ENCODE data around the gene EMP3.
"Not testable (repeated sequence)": the region's sequence is repeated elsewhere in the genome, so short reads cannot be mapped to it uniquely, and the experiment has no call there.

EMP3 gene, protein sequence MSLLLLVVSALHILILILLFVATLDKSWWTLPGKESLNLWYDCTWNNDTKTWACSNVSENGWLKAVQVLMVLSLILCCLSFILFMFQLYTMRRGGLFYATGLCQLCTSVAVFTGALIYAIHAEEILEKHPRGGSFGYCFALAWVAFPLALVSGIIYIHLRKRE

DNA sequence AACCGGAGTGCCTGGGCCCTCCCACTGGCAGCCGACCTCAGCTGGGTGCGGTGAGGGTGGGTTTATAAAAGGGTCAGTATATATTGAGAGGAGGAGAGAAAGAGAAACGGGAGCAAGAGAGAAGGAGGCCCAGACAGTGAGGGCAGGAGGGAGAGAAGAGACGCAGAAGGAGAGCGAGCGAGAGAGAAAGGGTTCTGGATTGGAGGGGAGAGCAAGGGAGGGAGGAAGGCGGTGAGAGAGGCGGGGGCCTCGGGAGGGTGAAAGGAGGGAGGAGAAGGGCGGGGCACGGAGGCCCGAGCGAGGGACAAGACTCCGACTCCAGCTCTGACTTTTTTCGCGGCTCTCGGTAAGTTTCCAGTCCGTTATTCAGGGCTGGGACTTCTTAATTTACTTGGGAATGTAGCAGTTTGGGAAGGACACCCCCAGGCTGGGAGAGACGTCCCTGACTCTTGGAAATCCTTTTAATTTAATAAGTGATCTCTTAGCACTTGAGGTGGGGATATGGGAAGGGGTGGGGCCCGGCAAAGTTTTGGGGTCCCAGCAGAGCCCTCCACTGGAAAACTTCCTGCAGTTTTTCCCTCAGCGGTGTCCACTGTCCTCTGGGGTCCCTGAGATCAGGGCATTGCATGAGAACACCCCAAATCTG, at the start of gene EMP3:
Gene EMP3, plus strand, starts transcription at position 288 of the 646 bp plus-strand sequence. CDS start 1,293 bp downstream, outside the sequence.
- DNase-seq (ENCODE audit: low read depth) = peak; percentile 80

DNA sequence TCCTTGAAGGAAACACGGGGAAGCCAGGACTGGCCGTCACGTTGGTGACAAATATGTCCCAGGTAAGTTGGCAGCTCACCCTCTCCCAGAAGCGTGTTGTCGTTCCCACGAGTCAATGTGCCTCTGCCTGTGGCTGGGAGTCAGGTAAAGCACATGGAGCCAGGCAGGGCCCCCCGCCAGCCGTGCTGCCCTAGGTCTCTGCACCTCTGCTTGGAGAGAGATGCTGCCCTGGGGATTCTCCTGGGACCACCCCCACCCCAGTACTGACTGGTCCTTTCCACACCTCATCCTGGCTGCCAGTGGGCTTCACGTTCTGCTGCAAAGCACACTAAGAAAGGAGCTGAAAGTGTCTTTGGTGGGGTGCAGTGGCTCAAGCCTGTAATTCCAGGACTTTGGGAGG, 45.6 kb upstream of the EMP3 start:
- no peak for DNase-seq (ENCODE audit: low read depth)

DNA sequence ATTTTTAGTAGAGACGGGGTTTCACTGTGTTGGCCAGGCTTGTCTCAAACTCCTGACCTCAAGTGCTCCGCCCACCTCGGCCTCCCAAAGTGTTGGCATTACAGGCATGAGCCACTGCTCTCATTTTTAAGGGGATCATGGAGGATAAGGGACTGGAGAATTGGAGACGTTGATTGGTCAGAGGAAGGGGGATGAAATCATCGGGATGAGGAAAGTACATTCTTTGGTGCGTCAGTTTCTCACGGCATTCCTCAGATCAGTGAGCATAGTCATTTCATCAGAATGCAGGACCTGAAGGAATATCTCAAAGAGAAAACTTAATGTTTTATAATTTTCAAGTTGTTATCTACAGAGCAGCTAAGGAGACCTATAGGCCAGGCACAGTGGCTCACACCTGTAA, 41.4 kb upstream of the EMP3 start:
- DNase-seq (ENCODE audit: low read depth) = no peak

DNA sequence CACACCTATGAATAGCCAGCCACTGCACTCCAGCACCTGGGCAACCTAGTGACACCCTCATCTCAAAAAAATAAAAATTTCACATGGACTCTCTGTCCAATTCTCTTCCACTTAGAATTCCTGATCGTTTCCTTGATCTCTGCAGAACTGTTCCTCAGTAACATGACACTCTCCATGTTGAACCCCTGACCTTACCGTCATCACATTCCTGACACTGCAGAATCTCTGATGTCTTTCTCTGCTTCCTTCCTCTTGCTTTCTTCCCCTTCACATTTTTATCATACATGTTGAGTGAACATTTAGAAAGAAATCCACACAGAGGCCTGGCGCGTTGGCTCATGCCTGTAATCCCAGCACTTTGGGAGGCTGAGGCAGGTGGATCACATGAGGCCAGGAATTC, 40.5 kb upstream of the EMP3 start:
- DNase-seq (ENCODE audit: low read depth) = no peak

DNA sequence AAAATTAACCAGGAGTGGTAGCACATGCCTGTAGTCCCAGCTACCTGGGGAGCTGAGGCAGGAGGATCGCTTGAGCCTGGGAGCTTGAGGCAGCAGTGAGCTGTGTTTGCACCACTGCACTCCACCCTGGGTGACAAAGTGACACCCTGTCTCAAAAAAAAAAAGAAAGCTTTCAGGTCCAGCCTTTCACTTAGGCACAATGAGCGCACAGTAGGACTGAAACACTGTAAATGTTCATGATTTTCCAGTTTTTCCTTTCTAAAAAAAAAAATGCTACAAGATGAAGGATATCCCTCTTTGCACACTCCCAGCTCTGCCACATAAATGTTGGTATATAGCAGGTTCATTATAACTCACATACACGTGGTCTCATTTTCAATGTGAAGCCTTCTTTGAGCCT, 37.6 kb upstream of the EMP3 start:
- DNase-seq (ENCODE audit: low read depth) = no peak

DNA sequence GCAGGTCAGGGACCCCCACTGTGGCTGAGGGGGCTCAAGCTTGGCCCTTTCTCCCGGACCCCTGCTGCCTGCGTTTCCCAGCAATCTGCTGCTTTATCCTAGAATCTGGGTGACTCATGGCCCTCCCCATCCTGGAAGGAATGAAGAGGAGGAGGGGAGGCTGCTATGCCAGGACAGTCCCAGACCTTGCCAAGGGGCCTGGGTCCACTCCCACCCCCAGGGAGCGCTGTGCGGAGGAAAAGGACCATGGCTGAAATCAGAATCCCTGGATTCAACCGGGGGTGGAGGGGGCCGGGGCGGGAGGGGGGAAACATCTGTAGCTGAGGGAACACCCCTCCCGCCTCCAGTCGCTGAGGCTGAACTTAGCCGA, 35.0 kb upstream of the EMP3 start:
- DNase-seq (ENCODE audit: low read depth) = no peak

DNA sequence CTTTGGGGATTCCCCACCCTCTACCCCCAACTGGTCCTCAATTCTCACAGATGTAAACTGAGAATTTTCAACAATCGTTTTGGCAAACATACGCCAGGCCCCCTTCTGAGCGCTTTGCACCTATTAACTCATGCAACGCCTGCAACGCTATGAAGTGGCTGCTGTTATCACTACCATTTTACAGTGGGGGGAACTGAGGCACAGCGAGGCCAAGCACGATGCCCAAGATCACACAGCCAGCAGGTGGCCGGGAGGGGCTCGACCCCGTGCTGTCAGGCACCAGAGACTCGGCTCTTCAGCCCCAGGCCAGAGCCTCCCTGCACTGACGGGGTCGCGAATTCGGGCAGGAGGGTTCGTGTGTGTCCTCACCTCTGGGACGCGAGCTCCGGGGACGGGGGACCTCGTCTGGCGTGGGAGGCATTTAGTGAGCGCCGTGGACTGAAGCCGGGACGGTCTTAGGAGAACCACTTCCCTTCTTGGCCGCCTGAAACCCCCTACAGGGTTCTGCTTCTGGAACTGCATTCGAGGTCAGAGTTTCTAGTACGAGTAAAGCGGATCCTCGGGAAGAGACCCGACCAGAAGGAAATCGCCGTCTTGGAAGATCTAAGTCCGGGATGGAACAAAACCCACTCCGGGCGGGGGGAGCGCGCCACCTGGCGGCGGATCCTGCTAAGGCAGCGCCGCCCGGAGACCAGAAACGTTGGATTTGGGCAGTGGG, 34.4 kb upstream of the EMP3 start:
- DNase-seq (ENCODE audit: low read depth) = no peak

DNA sequence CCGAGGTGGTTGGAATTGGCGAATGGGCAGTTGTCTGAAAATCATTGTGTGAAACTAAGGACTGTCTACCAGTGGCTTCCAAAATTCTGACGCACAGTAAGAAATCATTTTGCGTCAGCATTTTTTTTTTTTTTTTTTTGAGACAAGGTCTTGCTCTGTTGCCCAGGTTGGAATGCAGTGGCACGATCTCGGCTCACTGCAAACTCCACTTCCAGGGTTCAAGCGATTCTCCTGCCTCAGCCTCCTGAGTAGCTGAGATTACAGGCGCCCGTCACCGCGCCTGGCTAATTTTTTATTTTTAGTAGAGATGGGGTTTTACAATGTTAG, 33.9 kb upstream of the EMP3 start:
- DNase-seq (ENCODE audit: low read depth) = not testable (repeated sequence)

DNA sequence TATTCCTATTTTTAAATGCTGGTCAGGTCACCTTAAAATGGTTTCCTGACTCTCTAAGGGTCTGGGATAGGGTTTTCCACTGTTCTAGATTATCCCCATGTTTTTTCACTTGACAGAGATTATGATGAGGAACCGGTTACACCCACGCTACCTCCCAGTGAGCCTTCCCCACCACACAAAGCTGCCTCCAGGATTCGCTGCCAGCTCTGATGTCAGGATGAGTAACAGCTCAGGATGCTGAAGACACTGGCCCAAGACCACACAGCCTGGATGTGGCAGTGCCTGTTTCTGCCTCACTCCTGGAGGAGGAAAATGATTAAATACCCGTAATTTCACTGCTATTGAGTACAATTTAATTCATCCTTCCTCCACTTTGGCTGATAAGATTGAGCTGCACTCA, 32.6 kb upstream of the EMP3 start:
- DNase-seq (ENCODE audit: low read depth) = no peak

DNA sequence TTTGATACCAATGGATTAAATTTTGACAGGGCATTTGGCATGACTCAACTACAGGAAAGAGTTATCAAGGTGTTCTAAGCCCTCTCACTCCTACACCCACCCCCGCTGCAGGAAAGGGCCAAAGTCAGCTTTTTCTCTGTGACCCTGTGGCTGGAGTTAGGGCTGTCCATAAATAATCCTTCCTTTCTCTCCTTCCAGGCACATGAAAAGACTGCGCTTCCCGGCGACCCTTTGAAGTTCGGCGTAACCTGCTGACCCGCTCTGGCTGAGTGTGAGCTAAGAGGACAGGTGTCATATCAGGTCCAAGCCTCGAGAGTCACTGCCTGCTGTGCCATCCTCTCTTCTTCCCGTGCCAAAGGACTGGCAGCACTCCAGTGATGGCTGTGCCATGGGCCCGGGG, 29.9 kb upstream of the EMP3 start:
- no peak for DNase-seq (ENCODE audit: low read depth)

DNA sequence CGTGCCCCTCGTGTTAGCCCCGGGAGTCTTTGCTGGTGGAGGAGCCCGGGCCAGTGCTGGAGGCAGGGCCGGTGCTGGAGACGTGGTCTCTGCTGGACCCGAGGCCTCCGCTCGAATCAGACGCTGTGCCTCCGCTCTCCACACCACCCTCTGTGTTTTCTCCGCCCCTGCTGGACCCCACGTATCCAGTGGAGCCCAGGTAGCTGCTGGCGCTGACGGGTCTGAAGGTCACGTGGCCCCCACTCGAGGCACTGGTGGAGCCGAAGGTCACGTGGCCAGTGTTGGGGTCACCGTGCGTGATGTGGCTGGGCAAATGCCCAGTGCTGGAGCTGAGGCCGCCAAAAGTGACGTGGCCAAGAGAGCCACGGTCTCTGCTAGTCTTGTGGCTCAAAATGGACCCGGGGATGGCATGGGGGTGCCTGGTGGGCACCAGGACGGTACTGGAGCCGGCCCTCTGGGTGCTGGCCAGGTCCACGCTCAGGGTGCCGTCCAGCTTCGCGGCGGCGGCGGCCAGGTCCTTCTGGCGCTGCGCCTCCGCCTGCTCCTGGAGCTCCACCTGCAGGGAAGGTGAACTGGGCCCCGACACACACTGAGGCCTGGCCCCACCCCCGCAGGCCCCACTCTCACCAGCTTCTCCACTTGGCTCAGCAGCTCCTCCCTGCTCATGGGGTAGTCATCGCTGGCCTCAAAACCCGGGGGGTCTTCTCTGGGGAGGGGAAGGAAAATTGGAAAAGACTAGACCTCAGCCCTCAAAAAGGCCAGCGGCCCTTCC, 28.2 kb upstream of the EMP3 start:
- DNase-seq (ENCODE audit: low read depth) = no peak

DNA sequence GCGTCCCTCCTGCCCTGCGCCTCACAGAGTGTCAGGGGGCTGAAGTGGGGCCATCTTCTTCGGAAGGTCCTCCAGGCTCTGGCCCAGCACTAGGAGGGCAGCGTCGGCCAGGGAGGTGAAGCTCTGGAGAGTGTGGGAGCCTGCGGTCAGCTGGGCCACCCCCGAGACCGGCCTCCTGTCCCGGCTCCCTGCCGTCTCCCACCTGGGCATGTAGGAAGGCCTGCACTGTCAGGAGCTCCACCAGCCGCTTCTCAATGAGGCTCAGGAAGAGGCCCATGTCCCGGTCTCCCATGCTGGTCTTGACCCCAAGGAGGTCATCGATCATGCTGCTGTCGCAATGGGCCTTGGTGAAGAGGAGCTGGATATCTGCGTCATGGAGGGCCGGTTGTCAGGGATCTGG, 27.4 kb upstream of the EMP3 start:
- no peak for DNase-seq (ENCODE audit: low read depth)

DNA sequence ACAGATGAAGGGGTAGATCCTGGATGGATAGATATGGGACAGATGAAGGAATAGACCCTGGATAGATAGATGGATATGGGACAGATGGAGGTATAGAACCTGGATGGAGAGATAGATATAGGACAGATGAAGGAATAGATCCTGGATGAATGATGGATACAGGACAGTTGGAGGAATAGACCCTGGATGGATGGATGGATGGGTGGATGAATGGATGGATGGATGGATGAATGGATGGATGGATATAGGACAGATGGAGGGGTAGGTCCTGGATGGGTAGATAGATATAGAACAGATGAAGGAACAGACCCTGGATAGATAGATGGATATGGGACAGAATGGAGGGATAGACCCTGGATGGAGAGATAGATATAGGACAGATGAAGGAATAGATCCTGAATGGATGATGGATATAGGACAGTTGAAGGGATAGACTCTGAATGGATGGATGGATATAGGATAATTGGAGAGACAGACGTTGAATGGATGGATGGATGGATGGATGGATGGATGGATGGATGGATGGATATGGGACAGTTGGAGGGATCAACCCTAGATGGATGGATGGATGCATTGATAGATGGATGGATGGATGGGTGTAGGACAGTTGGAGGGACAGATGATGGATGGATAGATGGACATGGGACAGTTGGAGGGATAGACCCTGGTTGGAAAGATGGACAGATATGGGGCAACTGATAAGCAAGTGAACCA, 23.3 kb upstream of the EMP3 start:
- no peak for DNase-seq (ENCODE audit: low read depth)

DNA sequence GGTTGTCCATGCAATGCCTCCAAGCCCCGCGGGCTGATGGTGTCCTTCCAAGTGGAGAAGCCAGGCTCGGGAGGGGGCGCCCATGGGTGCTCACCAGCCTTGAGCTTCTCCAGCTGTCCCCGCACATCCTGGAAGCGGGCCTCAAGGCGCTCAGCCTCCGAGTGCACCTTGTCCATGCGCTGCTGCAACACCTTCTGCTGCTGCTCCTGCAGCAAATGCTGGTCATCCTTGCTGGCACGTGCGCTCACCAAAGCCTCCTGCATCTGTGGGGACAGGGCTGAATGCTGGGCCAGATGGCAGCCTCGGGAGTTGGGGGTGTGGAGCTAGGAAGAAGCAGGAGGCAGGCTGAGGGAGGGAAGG, 22.8 kb upstream of the EMP3 start:
- no peak for DNase-seq (ENCODE audit: low read depth)

DNA sequence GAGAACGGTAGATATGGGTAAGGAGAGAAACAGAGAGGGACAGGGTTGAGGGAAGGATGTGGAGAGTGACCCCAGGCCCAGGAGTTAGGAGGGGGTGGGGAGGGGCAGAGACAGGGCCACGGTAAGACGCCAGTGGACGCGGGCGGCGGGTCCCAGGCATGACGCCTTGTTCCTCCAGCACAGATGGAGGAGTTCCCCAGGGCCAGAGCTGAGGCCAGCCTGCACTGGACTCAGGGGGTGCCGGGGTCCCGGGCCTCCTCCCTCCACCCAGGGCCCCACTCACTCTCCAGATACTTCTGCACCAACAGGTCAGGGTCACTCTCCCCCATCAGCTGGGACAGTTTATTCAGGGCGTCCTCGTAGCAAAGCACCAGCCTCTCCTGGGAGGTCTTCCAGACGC, 22.0 kb upstream of the EMP3 start:
- no peak for DNase-seq (ENCODE audit: low read depth)

DNA sequence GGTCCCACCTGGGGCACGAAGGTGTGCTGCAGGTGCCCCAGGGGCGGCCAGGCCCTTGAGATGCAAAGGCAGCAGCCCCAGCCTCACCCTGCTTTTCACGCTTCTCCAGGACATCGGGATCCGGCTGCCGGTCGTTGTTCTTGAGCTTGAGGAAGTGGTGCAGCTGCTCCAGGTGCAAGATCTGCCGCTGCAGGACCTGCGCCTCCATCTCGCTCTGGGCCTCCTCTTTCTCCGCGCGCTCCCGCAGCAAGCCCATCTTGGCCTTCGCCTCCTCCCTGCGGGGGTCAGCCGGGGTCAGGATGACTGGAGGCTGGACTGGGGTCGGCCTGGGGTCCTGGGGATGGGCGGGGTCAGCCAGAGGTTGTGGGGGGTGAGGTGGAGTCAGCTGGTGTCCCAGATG, 21.5 kb upstream of the EMP3 start:
- no peak for DNase-seq (ENCODE audit: low read depth)

DNA sequence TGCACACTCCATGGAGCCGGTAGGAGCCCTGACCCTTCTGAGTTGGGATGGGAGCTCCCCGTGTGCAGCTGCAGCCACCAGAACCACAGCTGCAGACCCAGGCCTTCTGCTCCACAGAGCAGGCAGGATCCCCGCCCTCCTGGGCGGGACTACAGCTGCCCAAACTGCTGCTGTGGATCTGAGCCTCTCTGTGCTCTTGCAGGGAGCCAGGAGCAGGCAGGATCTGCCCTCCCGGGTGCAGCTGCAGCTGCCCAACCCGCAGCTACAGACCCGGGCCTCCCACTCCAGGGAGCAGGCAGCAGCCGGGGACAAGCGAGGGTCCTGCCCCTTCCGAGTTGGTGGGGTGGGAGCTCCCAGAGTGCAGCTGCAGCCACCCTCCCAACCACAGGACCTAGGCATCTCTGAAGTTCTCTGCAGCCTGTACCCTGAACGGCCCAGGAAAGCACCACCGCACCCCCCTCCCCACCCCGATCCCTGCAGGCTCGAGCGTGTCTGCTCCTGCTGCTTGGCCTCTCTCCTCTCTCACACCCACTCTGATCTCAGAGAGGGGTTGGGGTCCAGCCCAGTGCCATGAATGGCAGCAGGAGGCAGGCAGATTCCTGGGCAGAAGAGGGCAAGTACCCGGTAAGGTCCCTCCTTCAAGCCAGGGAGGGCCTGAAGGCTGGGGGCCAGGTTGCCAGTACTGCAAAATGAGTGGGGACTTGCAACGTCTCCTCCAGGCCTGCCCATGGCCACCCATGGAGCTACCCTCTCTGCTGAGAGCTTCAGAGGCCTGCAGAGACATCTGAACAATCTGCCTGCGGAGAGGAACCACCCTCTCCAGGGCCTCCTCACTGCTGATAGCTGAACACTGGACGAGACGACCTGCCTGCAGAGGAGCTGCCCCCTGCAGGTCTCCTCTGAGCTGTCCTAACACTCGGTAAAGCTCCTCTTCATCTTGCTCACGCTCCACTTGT, 16.4 kb upstream of the EMP3 start:
- DNase-seq (ENCODE audit: low read depth) = no peak

DNA sequence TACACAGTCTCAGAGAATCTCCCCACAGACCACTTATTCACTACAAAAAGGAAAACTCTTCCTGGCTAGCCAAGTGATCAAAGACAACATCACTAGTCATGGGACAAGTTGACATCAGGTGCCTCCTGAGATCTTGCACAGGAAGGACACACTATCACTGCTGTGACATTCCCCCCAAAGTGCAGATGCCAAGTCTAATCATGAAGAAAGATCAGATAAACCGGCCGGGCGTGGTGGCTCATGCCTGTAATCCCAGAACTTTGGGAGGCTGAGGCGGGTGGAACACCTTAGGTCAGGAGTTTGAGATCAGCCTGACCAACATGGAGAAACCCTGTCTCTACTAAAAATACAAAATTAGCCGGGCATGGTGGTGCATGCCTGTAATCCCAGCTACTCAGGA, 15.6 kb upstream of the EMP3 start:
- not testable (repeated sequence) for DNase-seq (ENCODE audit: low read depth)

DNA sequence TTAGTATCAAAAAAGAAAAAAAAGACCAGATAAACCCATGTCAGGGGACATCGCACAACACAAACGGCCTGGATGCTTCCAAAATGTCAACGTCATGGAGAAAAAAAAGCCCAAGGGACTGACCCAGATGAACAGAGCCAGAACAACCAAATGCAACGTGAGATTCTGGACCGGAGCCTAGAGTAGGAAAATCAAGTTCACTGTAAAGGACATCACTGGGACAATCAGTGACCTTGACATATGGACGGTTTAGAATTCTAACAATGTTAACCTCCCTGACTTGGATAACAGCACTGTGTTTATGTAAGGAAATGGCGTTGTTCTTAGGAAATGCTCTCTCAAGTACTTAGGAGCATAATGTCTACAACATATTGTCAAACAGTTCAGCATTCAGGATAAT, 15.1 kb upstream of the EMP3 start:
- no peak for DNase-seq (ENCODE audit: low read depth)

DNA sequence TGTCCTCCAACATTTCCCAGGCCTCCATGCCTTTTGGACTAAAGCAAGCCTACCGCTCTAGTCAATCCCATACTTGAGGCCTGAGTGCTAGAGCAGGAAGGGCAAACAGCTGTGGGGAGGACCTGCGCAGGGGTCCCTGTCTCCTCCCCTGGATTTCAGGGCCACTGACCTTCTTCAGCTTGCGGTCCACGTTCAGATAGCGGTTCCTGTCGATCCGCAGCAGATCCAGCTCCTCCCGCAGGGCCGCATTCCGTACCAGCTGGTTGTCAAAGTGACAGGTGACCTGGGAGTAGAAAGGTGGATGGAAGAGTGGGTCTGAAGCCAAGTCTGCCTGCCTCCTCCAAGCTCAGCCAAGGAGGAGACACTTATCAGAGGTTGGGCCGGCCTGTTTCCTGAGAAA, 14.0 kb upstream of the EMP3 start:
- no peak for DNase-seq (ENCODE audit: low read depth)

DNA sequence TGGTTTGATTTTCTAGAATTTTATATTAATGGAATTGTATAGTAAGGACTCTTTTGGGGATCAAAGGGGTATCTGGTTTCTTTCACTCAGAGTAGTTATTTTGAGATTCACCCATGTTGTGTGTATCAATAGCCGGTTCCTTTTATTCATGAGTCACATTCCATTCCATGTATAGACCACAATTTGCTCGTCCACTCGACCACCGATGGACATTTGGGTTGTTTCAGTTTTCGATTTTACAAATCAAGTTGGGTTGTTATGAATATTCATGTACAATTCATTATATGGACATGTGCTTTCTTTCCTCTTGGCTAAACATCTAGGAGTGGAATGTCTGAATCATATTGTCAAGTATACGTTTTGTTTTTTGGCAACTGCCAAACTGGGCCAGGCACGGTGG, 9.6 kb upstream of the EMP3 start:
- DNase-seq (ENCODE audit: low read depth) = no peak

DNA sequence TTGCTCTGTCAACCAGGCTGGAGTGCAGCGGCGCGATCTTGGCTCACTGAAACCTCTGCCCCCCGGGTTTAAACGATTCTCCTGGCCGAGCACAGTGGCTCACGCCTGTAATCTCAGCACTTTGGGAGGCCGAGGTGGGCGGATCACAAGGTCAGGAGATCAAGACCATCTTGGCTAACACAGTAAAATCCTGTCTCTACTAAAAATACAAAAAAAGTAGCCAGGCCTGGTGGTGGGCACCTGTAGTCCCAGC, 7.7 kb upstream of the EMP3 start:
- not testable (repeated sequence) for DNase-seq (ENCODE audit: low read depth)

Measured in T-helper 22 cell (primary cell).